WTC11 (cell line): Measurements from ENCODE around the gene UBR4. TPM values are rescaled to one million over a fixed set of nuclear protein-coding genes. Genes with fewer than 3 reads are reported as not detected.
A peak's percentile ranks its signal among the peaks of the same experiment; 100 is the strongest.

Experiments used
- ATAC-seq: fragments of 200-7000 bp; cut with Tn5 transposase; 2 replicates; pipeline ENCODE4 v1.10.0; 2021; ENCODE audit warnings: mild to moderate bottlenecking, moderate library complexity
- CTCF ChIA-PET: fragments of 300-600 bp; sonication (Branson Sonifier 250); formaldehyde crosslinking; loops from one replicate; lab custom pipeline; 2021; ENCODE audit warnings: antibody characterized with exemption; lab: Charles Lee
- POLR2A ChIA-PET: fragments of 350-600 bp; sonication (Branson Sonifier 250); formaldehyde crosslinking; loops from one replicate; lab custom pipeline; 2021; ENCODE audit warnings: antibody characterized with exemption; lab: Charles Lee
- DNase-seq: peaks from one replicate; pipeline ENCODE4 v3.0.0; 2021; ENCODE audit warnings: low spot score
- H3K27ac Mint-ChIP-seq: 2 replicates; pipeline ENCODE4 v1.8.0; 2021; ENCODE audit warnings: mixed read lengths
- H3K27me3 Mint-ChIP-seq: 2 replicates; pipeline ENCODE4 v1.8.0; 2021; ENCODE audit warnings: low read depth, mild to moderate bottlenecking, moderate library complexity, mixed read lengths
- H3K36me3 Mint-ChIP-seq: 2 replicates; pipeline ENCODE4 v1.8.0; 2021; ENCODE audit warnings: mixed read lengths
- H3K4me1 Mint-ChIP-seq: 2 replicates; pipeline ENCODE4 v1.8.0; 2022; ENCODE audit warnings: mixed read lengths
- H3K4me3 Mint-ChIP-seq: 2 replicates; pipeline ENCODE4 v1.8.0; 2021; ENCODE audit warnings: mild to moderate bottlenecking, moderate library complexity, mixed read lengths
- H3K9me3 Mint-ChIP-seq: 2 replicates; pipeline ENCODE4 v1.8.0; 2021; ENCODE audit warnings: mixed read lengths
- ETV6 ChIP-seq: sonication (generic); formaldehyde crosslinking; IDR thresholded peaks from 2 replicates; pipeline ENCODE4 v1.8.1; 2022; ENCODE audit warnings: mild to moderate bottlenecking, missing genetic modification reagents
- FOXJ3 ChIP-seq: sonication (generic); formaldehyde crosslinking; IDR thresholded peaks from 2 replicates; pipeline ENCODE4 v1.9.0; 2021; ENCODE audit warnings: missing genetic modification reagents, mild to moderate bottlenecking, borderline replicate concordance
- JUN ChIP-seq: sonication (generic); formaldehyde crosslinking; IDR thresholded peaks from 2 replicates; pipeline ENCODE4 v1.8.0; 2023; ENCODE audit warnings: mild to moderate bottlenecking, missing genetic modification reagents
- NR3C1 ChIP-seq: sonication (generic); formaldehyde crosslinking; conservative IDR thresholded peaks from 2 replicates; pipeline ENCODE4 v1.8.1; 2023; ENCODE audit warnings: low read depth, mild to moderate bottlenecking, missing genetic modification reagents
- OVOL2 ChIP-seq: fragments of 250-450 bp; sonication (Bioruptor Pico); IDR thresholded peaks from 2 replicates; pipeline ENCODE4 v1.9.0; 2021; ENCODE audit warnings: mild to moderate bottlenecking, borderline replicate concordance
- SMAD4 ChIP-seq: sonication (generic); formaldehyde crosslinking; IDR thresholded peaks from 2 replicates; pipeline ENCODE4 v1.8.0; 2022; ENCODE audit warnings: mild to moderate bottlenecking, missing genetic modification reagents
- ZBTB21 ChIP-seq: sonication (generic); formaldehyde crosslinking; IDR thresholded peaks from 2 replicates; pipeline ENCODE4 v1.8.1; 2023; ENCODE audit warnings: mild to moderate bottlenecking, missing genetic modification reagents, borderline replicate concordance
- ZNF121 ChIP-seq: sonication (generic); formaldehyde crosslinking; IDR thresholded peaks from 2 replicates; pipeline ENCODE4 v1.8.0; 2023; ENCODE audit warnings: missing genetic modification reagents
- ZNF219 ChIP-seq: sonication (generic); formaldehyde crosslinking; IDR thresholded peaks from 2 replicates; pipeline ENCODE4 v1.8.0; 2023; ENCODE audit warnings: missing genetic modification reagents, mild to moderate bottlenecking, borderline replicate concordance
- ZNF671 ChIP-seq: fragments of 250-450 bp; sonication (Bioruptor Pico); IDR thresholded peaks from 2 replicates; pipeline ENCODE4 v1.8.0; 2021; ENCODE audit warnings: mild to moderate bottlenecking
- total RNA-seq: library from RNA; stranded (reverse); gene quantifications from 3 replicates; pipeline ENCODE4 v1.2.3, GENCODE V29; 2021
- TF ChIP-seq, protein P1 (sequence below): fragments of 250-450 bp; sonication (Bioruptor Pico); IDR thresholded peaks from 2 replicates; pipeline ENCODE4 v1.9.0; 2021; ENCODE audit warnings: mild to moderate bottlenecking, borderline replicate concordance
- TF ChIP-seq, protein P2 (sequence below): fragments of 250-450 bp; sonication (Bioruptor Pico); IDR thresholded peaks from 2 replicates; pipeline ENCODE4 v1.8.0; 2021; ENCODE audit warnings: mild to moderate bottlenecking
- TF ChIP-seq, protein P3 (sequence below): fragments of 200-600 bp; IDR thresholded peaks from 2 replicates; pipeline ENCODE4 v1.8.0; 2022; ENCODE audit warnings: antibody characterized with exemption
- TF ChIP-seq, protein P4 (sequence below): sonication (generic); formaldehyde crosslinking; IDR thresholded peaks from 2 replicates; pipeline ENCODE4 v1.8.0; 2022; ENCODE audit warnings: mild to moderate bottlenecking, missing genetic modification reagents
- TF ChIP-seq, protein P5 (sequence below): sonication (generic); formaldehyde crosslinking; IDR thresholded peaks from 2 replicates; pipeline ENCODE4 v1.8.1; 2023; ENCODE audit warnings: mild to moderate bottlenecking, moderate library complexity, missing genetic modification reagents

UBR4 gene
- total RNA-seq, 1 experiment from 2014 or later, result 179 TPM

DNA sequence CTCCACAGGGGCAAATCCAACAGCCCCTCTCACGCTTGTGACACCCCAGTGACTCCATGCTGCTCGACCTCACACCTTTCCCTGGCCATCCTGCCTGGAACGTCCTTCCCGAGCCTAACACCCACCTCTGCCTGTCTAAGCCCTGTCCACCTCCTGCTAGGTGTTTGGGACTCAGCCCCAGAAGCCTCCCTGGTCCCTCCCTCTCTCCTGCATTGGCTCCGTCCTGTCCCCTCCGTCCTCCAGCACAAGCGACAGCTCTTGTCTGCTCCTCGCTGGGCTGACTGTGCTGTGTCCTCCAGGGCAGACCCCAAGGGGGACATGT, 151.6 kb downstream of the UBR4 start (continued):
- TF ChIP-seq ZNF671 (CRISPR knock-in tag), result no peak
- no peak for TF ChIP-seq ZBTB21 (CRISPR knock-in tag)
- TF ChIP-seq, all 79 proteins: peak for 0

DNA sequence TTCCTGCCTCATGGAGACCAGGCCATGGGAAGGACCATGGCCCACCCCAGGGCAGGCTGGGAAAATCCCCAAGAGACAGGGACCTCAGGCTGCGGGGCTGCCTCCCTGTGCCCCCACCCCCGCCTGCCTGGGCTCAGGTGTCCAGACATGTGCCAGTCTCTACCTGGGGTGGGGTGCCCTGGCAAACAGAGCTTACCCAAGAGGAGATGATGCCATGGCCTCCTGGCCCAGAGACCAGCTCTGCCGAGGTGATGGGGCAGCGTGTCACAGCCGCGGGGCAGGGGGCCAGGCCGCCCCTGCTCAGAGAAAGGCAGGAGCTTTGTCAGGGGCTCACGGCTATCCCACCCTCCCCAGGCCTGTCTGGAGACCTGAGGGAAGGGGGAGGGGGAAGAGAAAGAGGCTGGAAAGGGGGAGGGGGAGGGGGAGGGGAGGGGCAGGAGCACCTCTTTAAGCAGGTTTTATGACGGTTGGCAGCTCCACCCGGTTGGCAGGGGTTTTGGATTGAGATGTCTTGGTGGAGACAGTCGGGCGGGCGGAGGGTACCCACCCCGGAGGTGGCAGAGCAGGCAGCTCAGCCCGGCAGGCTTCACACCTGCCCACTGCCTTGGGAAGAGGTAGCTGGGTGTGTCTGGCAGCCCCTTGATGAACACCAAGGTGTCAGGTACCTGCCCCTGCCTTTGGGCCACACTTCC, 152.1 kb downstream of the UBR4 start:
- Mint-ChIP-seq H3K4me1 (0 out of 2 replicates have a peak, but pooled peaks cover 12% of the 10 kb centered on the region), H3K4me3 (no peak overlapping the region), H3K36me3 (peaks cover 5% of the 10 kb centered on the region), H3K27ac (no peak overlapping the region), H3K9me3 (peaks cover 18% of the 10 kb centered on the region), H3K27me3 (peaks cover 3% of the 10 kb centered on the region; the same call in 1 of the 2 replicates)
- ATAC-seq (no peak), DNase-seq (no peak)
- TF ChIP-seq FOXJ3 (CRISPR knock-in tag) (no peak), OVOL2 (no peak), ZNF219 (CRISPR knock-in tag) (0 out of 2 replicates have a peak, but pooled peaks have one; percentile 14)
- ChIA-PET CTCF (interaction anchor here (0.6 to 2.5 kb wide), 2 partner anchors 145 to 173 kb away, joined by 4 to 15 read pairs; no protein-coding TSS in a partner anchor), POLR2A (no interaction called here)

DNA sequence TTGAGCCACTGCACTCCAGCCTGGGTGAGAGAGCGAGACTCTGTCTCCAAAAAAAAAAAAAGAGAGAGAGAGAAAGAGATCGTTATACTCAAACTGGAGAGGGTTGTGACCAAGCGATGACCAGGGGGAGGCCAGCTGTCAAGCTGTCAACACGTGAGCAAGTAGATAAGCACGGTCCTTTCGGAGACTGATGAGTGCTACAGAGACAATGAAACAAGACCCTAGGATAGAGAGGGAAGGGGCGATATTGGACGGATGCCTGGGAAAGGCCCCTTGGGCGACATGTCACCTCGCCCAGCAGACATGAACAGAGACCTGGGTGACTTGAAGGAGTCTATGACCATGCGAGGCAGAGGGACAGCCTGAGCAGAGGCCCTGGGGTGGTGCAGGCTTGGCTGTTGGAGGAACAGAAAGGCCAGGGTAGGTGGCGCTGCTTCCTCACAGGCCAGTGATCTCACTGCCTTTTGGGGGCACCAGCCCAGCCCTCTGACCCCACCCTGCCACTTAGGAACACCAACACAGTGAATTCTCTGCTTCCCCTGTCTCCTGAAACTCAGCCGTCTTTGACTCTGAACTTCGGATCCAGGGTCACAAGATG, 152.8 kb downstream of the UBR4 start:
- POLR2A ChIA-PET, result no interaction called here
- H3K27ac Mint-ChIP-seq, result no peak overlapping the region
- peak; percentile 38 for ATAC-seq

More for the DNA sequence above, 152.8 kb downstream of the UBR4 start:
- TF ChIP-seq FOXJ3 (CRISPR knock-in tag), result no peak
- no peak for TF ChIP-seq NR3C1 (CRISPR knock-in tag)
- TF ChIP-seq, protein P1, sequence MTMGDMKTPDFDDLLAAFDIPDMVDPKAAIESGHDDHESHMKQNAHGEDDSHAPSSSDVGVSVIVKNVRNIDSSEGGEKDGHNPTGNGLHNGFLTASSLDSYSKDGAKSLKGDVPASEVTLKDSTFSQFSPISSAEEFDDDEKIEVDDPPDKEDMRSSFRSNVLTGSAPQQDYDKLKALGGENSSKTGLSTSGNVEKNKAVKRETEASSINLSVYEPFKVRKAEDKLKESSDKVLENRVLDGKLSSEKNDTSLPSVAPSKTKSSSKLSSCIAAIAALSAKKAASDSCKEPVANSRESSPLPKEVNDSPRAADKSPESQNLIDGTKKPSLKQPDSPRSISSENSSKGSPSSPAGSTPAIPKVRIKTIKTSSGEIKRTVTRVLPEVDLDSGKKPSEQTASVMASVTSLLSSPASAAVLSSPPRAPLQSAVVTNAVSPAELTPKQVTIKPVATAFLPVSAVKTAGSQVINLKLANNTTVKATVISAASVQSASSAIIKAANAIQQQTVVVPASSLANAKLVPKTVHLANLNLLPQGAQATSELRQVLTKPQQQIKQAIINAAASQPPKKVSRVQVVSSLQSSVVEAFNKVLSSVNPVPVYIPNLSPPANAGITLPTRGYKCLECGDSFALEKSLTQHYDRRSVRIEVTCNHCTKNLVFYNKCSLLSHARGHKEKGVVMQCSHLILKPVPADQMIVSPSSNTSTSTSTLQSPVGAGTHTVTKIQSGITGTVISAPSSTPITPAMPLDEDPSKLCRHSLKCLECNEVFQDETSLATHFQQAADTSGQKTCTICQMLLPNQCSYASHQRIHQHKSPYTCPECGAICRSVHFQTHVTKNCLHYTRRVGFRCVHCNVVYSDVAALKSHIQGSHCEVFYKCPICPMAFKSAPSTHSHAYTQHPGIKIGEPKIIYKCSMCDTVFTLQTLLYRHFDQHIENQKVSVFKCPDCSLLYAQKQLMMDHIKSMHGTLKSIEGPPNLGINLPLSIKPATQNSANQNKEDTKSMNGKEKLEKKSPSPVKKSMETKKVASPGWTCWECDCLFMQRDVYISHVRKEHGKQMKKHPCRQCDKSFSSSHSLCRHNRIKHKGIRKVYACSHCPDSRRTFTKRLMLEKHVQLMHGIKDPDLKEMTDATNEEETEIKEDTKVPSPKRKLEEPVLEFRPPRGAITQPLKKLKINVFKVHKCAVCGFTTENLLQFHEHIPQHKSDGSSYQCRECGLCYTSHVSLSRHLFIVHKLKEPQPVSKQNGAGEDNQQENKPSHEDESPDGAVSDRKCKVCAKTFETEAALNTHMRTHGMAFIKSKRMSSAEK (CRISPR knock-in tag), result no peak
- TF ChIP-seq ZNF121 (CRISPR knock-in tag), result no peak
- TF ChIP-seq, protein P2, sequence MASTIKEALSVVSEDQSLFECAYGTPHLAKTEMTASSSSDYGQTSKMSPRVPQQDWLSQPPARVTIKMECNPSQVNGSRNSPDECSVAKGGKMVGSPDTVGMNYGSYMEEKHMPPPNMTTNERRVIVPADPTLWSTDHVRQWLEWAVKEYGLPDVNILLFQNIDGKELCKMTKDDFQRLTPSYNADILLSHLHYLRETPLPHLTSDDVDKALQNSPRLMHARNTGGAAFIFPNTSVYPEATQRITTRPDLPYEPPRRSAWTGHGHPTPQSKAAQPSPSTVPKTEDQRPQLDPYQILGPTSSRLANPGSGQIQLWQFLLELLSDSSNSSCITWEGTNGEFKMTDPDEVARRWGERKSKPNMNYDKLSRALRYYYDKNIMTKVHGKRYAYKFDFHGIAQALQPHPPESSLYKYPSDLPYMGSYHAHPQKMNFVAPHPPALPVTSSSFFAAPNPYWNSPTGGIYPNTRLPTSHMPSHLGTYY (CRISPR knock-in tag), result no peak
- TF ChIP-seq, protein P3, sequence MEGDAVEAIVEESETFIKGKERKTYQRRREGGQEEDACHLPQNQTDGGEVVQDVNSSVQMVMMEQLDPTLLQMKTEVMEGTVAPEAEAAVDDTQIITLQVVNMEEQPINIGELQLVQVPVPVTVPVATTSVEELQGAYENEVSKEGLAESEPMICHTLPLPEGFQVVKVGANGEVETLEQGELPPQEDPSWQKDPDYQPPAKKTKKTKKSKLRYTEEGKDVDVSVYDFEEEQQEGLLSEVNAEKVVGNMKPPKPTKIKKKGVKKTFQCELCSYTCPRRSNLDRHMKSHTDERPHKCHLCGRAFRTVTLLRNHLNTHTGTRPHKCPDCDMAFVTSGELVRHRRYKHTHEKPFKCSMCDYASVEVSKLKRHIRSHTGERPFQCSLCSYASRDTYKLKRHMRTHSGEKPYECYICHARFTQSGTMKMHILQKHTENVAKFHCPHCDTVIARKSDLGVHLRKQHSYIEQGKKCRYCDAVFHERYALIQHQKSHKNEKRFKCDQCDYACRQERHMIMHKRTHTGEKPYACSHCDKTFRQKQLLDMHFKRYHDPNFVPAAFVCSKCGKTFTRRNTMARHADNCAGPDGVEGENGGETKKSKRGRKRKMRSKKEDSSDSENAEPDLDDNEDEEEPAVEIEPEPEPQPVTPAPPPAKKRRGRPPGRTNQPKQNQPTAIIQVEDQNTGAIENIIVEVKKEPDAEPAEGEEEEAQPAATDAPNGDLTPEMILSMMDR, result no peak
- TF ChIP-seq ZNF219 (CRISPR knock-in tag), result no peak
- TF ChIP-seq SMAD4 (CRISPR knock-in tag), result no peak
- TF ChIP-seq, protein P4, sequence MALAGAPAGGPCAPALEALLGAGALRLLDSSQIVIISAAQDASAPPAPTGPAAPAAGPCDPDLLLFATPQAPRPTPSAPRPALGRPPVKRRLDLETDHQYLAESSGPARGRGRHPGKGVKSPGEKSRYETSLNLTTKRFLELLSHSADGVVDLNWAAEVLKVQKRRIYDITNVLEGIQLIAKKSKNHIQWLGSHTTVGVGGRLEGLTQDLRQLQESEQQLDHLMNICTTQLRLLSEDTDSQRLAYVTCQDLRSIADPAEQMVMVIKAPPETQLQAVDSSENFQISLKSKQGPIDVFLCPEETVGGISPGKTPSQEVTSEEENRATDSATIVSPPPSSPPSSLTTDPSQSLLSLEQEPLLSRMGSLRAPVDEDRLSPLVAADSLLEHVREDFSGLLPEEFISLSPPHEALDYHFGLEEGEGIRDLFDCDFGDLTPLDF, result no peak
- no peak for TF ChIP-seq JUN (CRISPR knock-in tag)
- TF ChIP-seq ZBTB21 (CRISPR knock-in tag), result no peak
- TF ChIP-seq, protein P5, sequence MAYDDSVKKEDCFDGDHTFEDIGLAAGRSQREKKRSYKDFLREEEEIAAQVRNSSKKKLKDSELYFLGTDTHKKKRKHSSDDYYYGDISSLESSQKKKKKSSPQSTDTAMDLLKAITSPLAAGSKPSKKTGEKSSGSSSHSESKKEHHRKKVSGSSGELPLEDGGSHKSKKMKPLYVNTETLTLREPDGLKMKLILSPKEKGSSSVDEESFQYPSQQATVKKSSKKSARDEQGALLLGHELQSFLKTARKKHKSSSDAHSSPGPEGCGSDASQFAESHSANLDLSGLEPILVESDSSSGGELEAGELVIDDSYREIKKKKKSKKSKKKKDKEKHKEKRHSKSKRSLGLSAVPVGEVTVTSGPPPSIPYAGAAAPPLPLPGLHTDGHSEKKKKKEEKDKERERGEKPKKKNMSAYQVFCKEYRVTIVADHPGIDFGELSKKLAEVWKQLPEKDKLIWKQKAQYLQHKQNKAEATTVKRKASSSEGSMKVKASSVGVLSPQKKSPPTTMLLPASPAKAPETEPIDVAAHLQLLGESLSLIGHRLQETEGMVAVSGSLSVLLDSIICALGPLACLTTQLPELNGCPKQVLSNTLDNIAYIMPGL (CRISPR knock-in tag), result no peak
- TF ChIP-seq ETV6 (CRISPR knock-in tag), result no peak
- peaks cover 14% of the 10 kb centered on the region for H3K9me3 Mint-ChIP-seq
- peaks cover 3% of the 10 kb centered on the region; the same call in 1 of the 2 replicates for H3K27me3 Mint-ChIP-seq
- CTCF ChIA-PET, result no interaction called here
- H3K4me1 Mint-ChIP-seq, result 0 out of 2 replicates have a peak, but pooled peaks cover 12% of the 10 kb centered on the region
- H3K36me3 Mint-ChIP-seq, result peaks cover 5% of the 10 kb centered on the region
- H3K4me3 Mint-ChIP-seq, result no peak overlapping the region
- DNase-seq, result no peak
